Measurements from ENCODE around the gene TBXA2R. TPM values are rescaled to one million over a fixed set of nuclear protein-coding genes. Genes with fewer than 3 reads are reported as not detected.
"Not testable (repeated sequence)": the region's sequence is repeated elsewhere in the genome, so short reads cannot be mapped to it uniquely, and the experiment has no call there.

Gene TBXA2R
- total RNA-seq, 4 donors from 2014 or later = 4.4 to 11.4 (median 7.2) TPM

GRCh38 chr19:3653081-3653795, 46.6 kb upstream of the TBXA2R start:
- peaks cover 0 to 10% (median 0%) of the 10 kb centered on the region in 4 donors for H3K4me1 ChIP-seq
- no peaks in the 10 kb centered on the region for H3K27me3 ChIP-seq
- WGBS, 2 donors = 89 to 93% methylated on average over 21 to 34 of the region's 37 CpGs
- no peak for DNase-seq (ENCODE audit: low spot score in 2 of 2)
- TF ChIP-seq CTCF (IDR thresholded peaks at IDR 0.05) (no peak), EP300 (IDR thresholded peaks at IDR 0.05) (no peak), POLR2A (IDR thresholded peaks at IDR 0.05) (no peak)
- H3K36me3 ChIP-seq = peaks cover 7 to 86% (median 16%) of the 10 kb centered on the region in 3 donors
- no peaks in the 10 kb centered on the region for H3K9me3 ChIP-seq
- no peak overlapping the region for H3K4me3 ChIP-seq
- no peak overlapping the region for H3K27ac ChIP-seq

- Histone ChIP-seq H3K36me3 (peaks cover 7 to 85% (median 16%) of the 10 kb centered on the region in 3 donors), H3K9me3 (no peaks in the 10 kb centered on the region), H3K27me3 (no peaks in the 10 kb centered on the region), H3K4me3 (no peak overlapping the region), H3K4me1 (peaks cover 0 to 10% (median 0%) of the 10 kb centered on the region in 4 donors), H3K27ac (no peak overlapping the region)
- DNase-seq (ENCODE audit: low spot score in 2 of 2) = no peak
- TF ChIP-seq EP300 (IDR thresholded peaks at IDR 0.05) (no peak), POLR2A (IDR thresholded peaks at IDR 0.05) (no peak)
- WGBS, 2 donors = 90 to 93% methylated on average over 14 of the region's 14 CpGs
These were observed 45.7 kb upstream of the TBXA2R start for GRCh38 chr19:3652422-3652821.

- H3K4me3 ChIP-seq = no peak overlapping the region
- H3K36me3 ChIP-seq = peaks cover 7 to 85% (median 16%) of the 10 kb centered on the region in 3 donors
- TF ChIP-seq POLR2A (IDR thresholded peaks at IDR 0.05) (no peak), EP300 (IDR thresholded peaks at IDR 0.05) (no peak), CTCF (IDR thresholded peaks at IDR 0.05) (no peak)
- H3K4me1 ChIP-seq = peaks cover 0 to 10% (median 0%) of the 10 kb centered on the region in 4 donors
- no peaks in the 10 kb centered on the region for H3K27me3 ChIP-seq
- H3K27ac ChIP-seq = no peak overlapping the region
- H3K9me3 ChIP-seq = no peaks in the 10 kb centered on the region
- no peak for DNase-seq (ENCODE audit: low spot score in 2 of 2)
- 94 to 96% methylated on average over 27 to 33 of the region's 33 CpGs for WGBS, 2 donors
These were observed 45.0 kb upstream of the TBXA2R start for GRCh38 chr19:3651684-3652083.

GRCh38 chr19:3649888-3650287, 43.2 kb upstream of the TBXA2R start:
- peaks cover 0 to 18% (median 0%) of the 10 kb centered on the region in 4 donors for H3K4me1 ChIP-seq
- DNase-seq (ENCODE audit: low spot score in 2 of 2) = no peak
- no peaks in the 10 kb centered on the region for H3K27me3 ChIP-seq
- H3K9me3 ChIP-seq = no peaks in the 10 kb centered on the region
- peak overlapping the region in 2 of 4 donors; percentile 24 to 52 for H3K27ac ChIP-seq
- no peak overlapping the region for H3K4me3 ChIP-seq
- H3K36me3 ChIP-seq = peaks cover 7 to 85% (median 16%) of the 10 kb centered on the region in 3 donors
- TF ChIP-seq EP300 (IDR thresholded peaks at IDR 0.05) (no peak), CTCF (IDR thresholded peaks at IDR 0.05) (no peak), POLR2A (IDR thresholded peaks at IDR 0.05) (no peak)
- WGBS, 2 donors = 87 to 91% methylated on average over 6 to 10 of the region's 16 CpGs

- H3K27me3 ChIP-seq = no peaks in the 10 kb centered on the region
- no peaks in the 10 kb centered on the region for H3K9me3 ChIP-seq
- DNase-seq (ENCODE audit: low spot score in 2 of 2) = no peak
- TF ChIP-seq EP300 (IDR thresholded peaks at IDR 0.05) (no peak), CTCF (IDR thresholded peaks at IDR 0.05) (no peak), POLR2A (IDR thresholded peaks at IDR 0.05) (no peak)
- H3K36me3 ChIP-seq = peaks cover 7 to 89% (median 12%) of the 10 kb centered on the region in 3 donors
- no peak overlapping the region for H3K4me3 ChIP-seq
- WGBS, 2 donors = 92 to 94% methylated on average over 10 to 24 of the region's 33 CpGs
- peaks cover 0 to 30% (median 0%) of the 10 kb centered on the region in 4 donors for H3K4me1 ChIP-seq
- no peak overlapping the region for H3K27ac ChIP-seq
These were observed 41.6 kb upstream of the TBXA2R start for GRCh38 chr19:3648037-3648905.

- 90 to 97% methylated on average over 5 of the region's 5 CpGs for WGBS, 2 donors
- H3K27me3 ChIP-seq; DNase-seq (ENCODE audit: low spot score in 2 of 2); H3K27ac ChIP-seq; H3K9me3 ChIP-seq; H3K4me3 ChIP-seq: not testable (repeated sequence)
- H3K36me3 ChIP-seq = peaks cover 3 to 89% (median 7%) of the 10 kb centered on the region in 3 donors
- H3K4me1 ChIP-seq = peaks cover 0 to 30% (median 0%) of the 10 kb centered on the region in 4 donors
These were observed 40.4 kb upstream of the TBXA2R start for GRCh38 chr19:3647102-3647501.
